ENCODE data around the gene BLOC1S5.

Gene BLOC1S5

GRCh38 chr6:8017705-8018104, 46.5 kb downstream of the BLOC1S5 start:
- TF ChIP-seq CTCF (IDR thresholded peaks at IDR 0.05; ENCODE audit: low read depth, low read length), result no peak
- TF ChIP-seq POLR2A (IDR thresholded peaks at IDR 0.05; ENCODE audit: extremely low read depth, insufficient read length), result no peak
- no peak for TF ChIP-seq MYC (IDR thresholded peaks at IDR 0.05; ENCODE audit: low read depth, low read length)
- TF ChIP-seq, protein P1, sequence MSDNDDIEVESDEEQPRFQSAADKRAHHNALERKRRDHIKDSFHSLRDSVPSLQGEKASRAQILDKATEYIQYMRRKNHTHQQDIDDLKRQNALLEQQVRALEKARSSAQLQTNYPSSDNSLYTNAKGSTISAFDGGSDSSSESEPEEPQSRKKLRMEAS (IDR thresholded peaks at IDR 0.05; ENCODE audit: low read depth, low read length), result no peak
- no peak overlapping the region for H3K4me3 ChIP-seq (ENCODE audit: low read depth, low read length)
- no peak for DNase-seq (ENCODE audit: low read depth)

- H3K4me3 ChIP-seq (ENCODE audit: low read depth, low read length), result no peak overlapping the region
- DNase-seq (ENCODE audit: low read depth), result no peak
- TF ChIP-seq MYC (IDR thresholded peaks at IDR 0.05; ENCODE audit: low read depth, low read length) (no peak), CTCF (IDR thresholded peaks at IDR 0.05; ENCODE audit: low read depth, low read length) (no peak), POLR2A (IDR thresholded peaks at IDR 0.05; ENCODE audit: extremely low read depth, insufficient read length) (no peak)
- TF ChIP-seq, protein P1 (IDR thresholded peaks at IDR 0.05; ENCODE audit: low read depth, low read length), result no peak
These were observed 46.9 kb downstream of the BLOC1S5 start for GRCh38 chr6:8017276-8017701.

- no peak overlapping the region for H3K4me3 ChIP-seq (ENCODE audit: low read depth, low read length)
- no peak for DNase-seq (ENCODE audit: low read depth)
- no peak for TF ChIP-seq MYC (IDR thresholded peaks at IDR 0.05; ENCODE audit: low read depth, low read length)
- no peak for TF ChIP-seq POLR2A (IDR thresholded peaks at IDR 0.05; ENCODE audit: extremely low read depth, insufficient read length)
- TF ChIP-seq, protein P1 (IDR thresholded peaks at IDR 0.05; ENCODE audit: low read depth, low read length), result no peak
- TF ChIP-seq CTCF (IDR thresholded peaks at IDR 0.05; ENCODE audit: low read depth, low read length), result no peak
These were observed 49.2 kb downstream of the BLOC1S5 start for GRCh38 chr6:8014947-8015346.

GRCh38 chr6:8013763-8014162, 50.4 kb downstream of the BLOC1S5 start:
- DNase-seq (ENCODE audit: low read depth), result no peak
- TF ChIP-seq MYC (IDR thresholded peaks at IDR 0.05; ENCODE audit: low read depth, low read length) (no peak), CTCF (IDR thresholded peaks at IDR 0.05; ENCODE audit: low read depth, low read length) (no peak), POLR2A (IDR thresholded peaks at IDR 0.05; ENCODE audit: extremely low read depth, insufficient read length) (no peak)
- TF ChIP-seq, protein P1 (IDR thresholded peaks at IDR 0.05; ENCODE audit: low read depth, low read length), result no peak
- H3K4me3 ChIP-seq (ENCODE audit: low read depth, low read length), result no peak overlapping the region

DNA sequence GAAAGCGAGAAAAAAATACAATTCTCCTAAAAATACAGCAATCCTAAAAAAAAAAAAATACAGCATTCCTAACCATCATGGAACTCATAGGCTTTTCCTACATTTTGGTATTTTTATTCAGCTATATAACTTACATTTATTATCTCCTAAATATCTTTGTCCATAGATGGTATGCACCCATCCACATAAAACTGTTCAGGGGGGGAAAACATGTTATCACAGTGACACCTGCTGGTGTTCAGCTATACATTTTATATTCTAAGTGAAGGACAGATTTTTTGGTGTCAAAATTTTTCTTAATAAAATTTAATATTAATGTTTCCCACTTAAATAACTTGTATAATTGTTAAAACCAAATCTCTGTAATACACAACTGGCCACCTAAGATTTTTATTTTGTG, 58.0 kb downstream of the BLOC1S5 start:
- no peak overlapping the region for H3K4me3 ChIP-seq (ENCODE audit: low read depth, low read length)
- DNase-seq (ENCODE audit: low read depth), result peak; percentile 61

More for the DNA sequence above, 58.0 kb downstream of the BLOC1S5 start:
- TF ChIP-seq POLR2A (IDR thresholded peaks at IDR 0.05; ENCODE audit: extremely low read depth, insufficient read length) (no peak), MYC (IDR thresholded peaks at IDR 0.05; ENCODE audit: low read depth, low read length) (no peak), CTCF (IDR thresholded peaks at IDR 0.05; ENCODE audit: low read depth, low read length) (peak; percentile 43)
